K562 (cell line): ENCODE measurements around the gene ABCA10. TPM values are rescaled to one million over a fixed set of nuclear protein-coding genes. Genes with fewer than 3 reads are reported as not detected.

Experiments
- ATAC-seq: fragments of 200-7000 bp; cut with Tn5 transposase; 3 replicates; pipeline ENCODE4 v1.9.1; 2020; ENCODE audit warnings: moderate library complexity
- BruUV-seq: library from RNA; stranded (reverse); fragments of 400-500 nt; replicated peaks from 2 replicates; lab custom pipeline; 2021; lab: Mats Ljungman, UMichigan
- CTCF ChIA-PET: fragments of 300-600 bp; formaldehyde crosslinking; extraction: SDS; loops from one replicate; lab custom pipeline; 2021; ENCODE audit warnings: low intra/inter-chr PET ratio; lab: Yijun Ruan, JAX
- POLR2A ChIA-PET: fragments of 300-600, 350-650 bp; sonication (Branson Sonifier 250); formaldehyde crosslinking; extraction: SDS; loops from one replicate; lab custom pipeline; 2021; ENCODE audit warnings: antibody characterized with exemption, inconsistent platforms; lab: Yijun Ruan, JAX
- DNase-seq, 4 experiments: peaks; one replicate each; pipeline versions ENCODE4 v3.0.0 to v3.0.0-alpha.2; 2011 to 2018; ENCODE audit warnings: low spot score in 3 of 4, mixed read lengths in 3 of 4; ENCODE audit errors: extremely low read depth in 1 of 4
- FAIRE-seq: peaks from 2 replicates; lab custom pipeline; 2011; peaks lifted over from hg19 to GRCh38; lab: Jason Lieb, UNC
- H2AFZ ChIP-seq: 2 replicates; pipeline ENCODE4 v1.6.0; 2011; ENCODE audit warnings: low read depth, low read length, control low read depth, inconsistent platforms
- H3K27ac ChIP-seq: fragments of 200-600 bp; 3 replicates; pipeline ENCODE4 v1.8.0; 2011; ENCODE audit warnings: low read depth, mild to moderate bottlenecking, control low read depth, inconsistent platforms, low read length, moderate library complexity, mixed read lengths; ENCODE audit errors: extremely low read depth
- H3K27me3 ChIP-seq, 2 experiments: fragments of 300-600 bp in 1 of 2; 2 replicates in 1 of 2; 3 replicates in 1 of 2; pipeline versions ENCODE4 v1.6.0 to v1.8.0; 2011; ENCODE audit warnings: inconsistent platforms in 2 of 2, low read length in 2 of 2, mild to moderate bottlenecking in 1 of 2, mixed read lengths in 1 of 2, moderate library complexity in 1 of 2; ENCODE audit not compliant: control insufficient read depth in 2 of 2, insufficient read depth in 2 of 2
- H3K36me3 ChIP-seq: fragments of 300-600 bp; 3 replicates; pipeline ENCODE4 v1.8.0; 2011; ENCODE audit warnings: mild to moderate bottlenecking, low read length, inconsistent platforms; ENCODE audit not compliant: control insufficient read depth, insufficient read depth
- H3K4me1 ChIP-seq, 2 experiments: fragments of 200-600 bp in 1 of 2; replicated peaks in 1 of 2; 2 replicates in 1 of 2; 3 replicates in 1 of 2; pipeline versions ENCODE4 v1.5.1 to v1.8.0; 2011; ENCODE audit warnings: inconsistent platforms in 2 of 2, low read length in 2 of 2, mild to moderate bottlenecking in 1 of 2, mixed read lengths in 1 of 2, moderate library complexity in 1 of 2; ENCODE audit not compliant: control insufficient read depth in 2 of 2, insufficient read depth in 2 of 2
- H3K4me2 ChIP-seq: 2 replicates; pipeline ENCODE4 v1.6.1; 2011; ENCODE audit warnings: low read length, control low read depth, inconsistent platforms, mixed read lengths; ENCODE audit not compliant: insufficient read depth
- H3K4me3 ChIP-seq: fragments of 200-600 bp; sonication (generic), shearing (Covaris generic); 2 replicates; pipeline ENCODE4 v1.5.1; 2016; ENCODE audit warnings: control low read depth, inconsistent platforms
- H3K79me2 ChIP-seq: fragments of 200-600 bp; 3 replicates; pipeline ENCODE4 v1.8.0; 2011; ENCODE audit warnings: low read length, inconsistent platforms; ENCODE audit not compliant: control insufficient read depth, insufficient read depth
- H3K9ac ChIP-seq, 2 experiments: 2 replicates each; pipeline versions ENCODE4 v1.6.0 to v1.6.1; 2011; ENCODE audit warnings: low read depth in 2 of 2, low read length in 2 of 2, control low read depth in 1 of 2, inconsistent platforms in 1 of 2, mild to moderate bottlenecking in 1 of 2, mixed read lengths in 1 of 2; ENCODE audit not compliant: insufficient read depth in 1 of 2
- H3K9me1 ChIP-seq: one replicate; pipeline ENCODE4 v1.6.0; 2011; ENCODE audit warnings: inconsistent platforms, mild to moderate bottlenecking, low read length, moderate library complexity; ENCODE audit not compliant: control insufficient read depth, insufficient read depth
- H3K9me3 ChIP-seq: replicated peaks from 2 replicates; pipeline ENCODE4 v1.5.1; 2011; ENCODE audit warnings: low read depth, low read length, inconsistent platforms; ENCODE audit not compliant: control insufficient read depth, insufficient read depth
- H4K20me1 ChIP-seq: replicated peaks from 2 replicates; pipeline ENCODE4 v1.6.1; 2011; ENCODE audit warnings: low read length, inconsistent platforms, mixed read lengths; ENCODE audit not compliant: control insufficient read depth, insufficient read depth
- HES1 ChIP-seq: fragments of 450-650 bp; IDR thresholded peaks from 2 replicates; pipeline ENCODE4 v1.6.1; 2016; ENCODE audit warnings: low read depth, mild to moderate bottlenecking, moderate library complexity
- POLR2G ChIP-seq: fragments of 200-400 bp; formaldehyde crosslinking; IDR thresholded peaks from 2 replicates; pipeline ENCODE4 v1.6.1; 2017; ENCODE audit warnings: low read depth, mild to moderate bottlenecking, antibody characterized with exemption, low read length, moderate library complexity
- PREB ChIP-seq: sonication (generic); formaldehyde crosslinking; IDR thresholded peaks from 2 replicates; pipeline ENCODE4 v1.8.1; 2023; ENCODE audit warnings: mild to moderate bottlenecking, missing genetic modification reagents
- PURB ChIP-seq: sonication (generic); formaldehyde crosslinking; IDR thresholded peaks from 2 replicates; pipeline ENCODE4 v1.9.0; 2021; ENCODE audit warnings: low read depth, mild to moderate bottlenecking, missing genetic modification reagents
- RBM22 ChIP-seq: fragments of 200-400 bp; formaldehyde crosslinking; IDR thresholded peaks from 2 replicates; pipeline ENCODE4 v1.6.1; 2018; ENCODE audit warnings: low read length, low read depth; ENCODE audit not compliant: poor library complexity, severe bottlenecking
- STAT6 ChIP-seq: sonication (generic); formaldehyde crosslinking; IDR thresholded peaks from 2 replicates; pipeline ENCODE4 v1.8.1; 2023; ENCODE audit warnings: mild to moderate bottlenecking, missing genetic modification reagents
- TAF9B ChIP-seq: fragments of 450-650 bp; IDR thresholded peaks from 2 replicates; pipeline ENCODE4 v1.6.1; 2018; ENCODE audit warnings: mild to moderate bottlenecking; ENCODE audit not compliant: partially characterized antibody
- TCF7L2 ChIP-seq: fragments of 150-350 bp; IDR thresholded peaks from 2 replicates; pipeline ENCODE4 v1.6.1; 2016; ENCODE audit warnings: low read depth, mild to moderate bottlenecking, low read length, moderate library complexity
- YBX1 ChIP-seq: fragments of 450-650 bp; IDR thresholded peaks from 2 replicates; pipeline ENCODE4 v1.7.1; 2016; ENCODE audit warnings: mild to moderate bottlenecking
- ZBTB12 ChIP-seq: fragments of 250-450 bp; sonication (Bioruptor Pico); IDR thresholded peaks from 2 replicates; pipeline ENCODE4 v1.4.0; 2020
- ZBTB2 ChIP-seq: fragments of 450-650 bp; IDR thresholded peaks from 2 replicates; pipeline ENCODE4 v1.6.1; 2016; ENCODE audit warnings: antibody characterized with exemption
- ZNF212 ChIP-seq: fragments of 450-650 bp; formaldehyde crosslinking; IDR thresholded peaks from 2 replicates; pipeline ENCODE4 v1.4.0; 2020; ENCODE audit warnings: mild to moderate bottlenecking
- ZNF253 ChIP-seq: fragments of 250-450 bp; sonication (Bioruptor Pico); conservative IDR thresholded peaks from 2 replicates; pipeline ENCODE4 v1.6.1; 2021; ENCODE audit warnings: mild to moderate bottlenecking
- ZNF644 ChIP-seq: fragments of 200-800 bp; sonication (Bioruptor generic); IDR thresholded peaks from 2 replicates; pipeline ENCODE4 v1.6.1; 2016; ENCODE audit warnings: low read depth, missing genetic modification characterization, missing compliant biosample characterization
- WGBS: fragments of 100-300 bp; shearing (Covaris generic); methylation state at CpG from one replicate; pipeline ENCODE4 v1.1.6; 2016; ENCODE audit warnings: low coverage, mixed read lengths; ENCODE audit not compliant: insufficient coverage; ENCODE audit errors: missing lambda C conversion rate; 5-methylcytosine and 5-hydroxymethylcytosine counted together
- in situ Hi-C: fragments of 300-500 bp; cut with MboI; formaldehyde crosslinking; loops from 4 replicates; pipeline ENCODE4 v1.15.0; 2018; ENCODE audit warnings: inconsistent platforms, mixed read lengths
- intact Hi-C: fragments of 100-400 bp; cut with micrococcal nuclease; formaldehyde crosslinking; loops from 2 replicates; pipeline ENCODE4 v1.14.2; 2022
- polyA plus RNA-seq, 8 experiments: library from polyadenylated mRNA; depleted of rRNA in 4 of 8; stranded (reverse) in 5 of 8; unstranded in 3 of 8; fragments of >200 nt; fragmentation: Nextera tagmentation in 2 of 8; fragmentation: Illumina TruSeq in 1 of 8; extraction: Ambion mirVana in 2 of 8; extraction: Trizol in 1 of 8; gene quantifications; 2 replicates each; pipeline versions ENCODE4 v1.2.1 to v1.2.3, GENCODE V29; 2011 to 2014; ENCODE audit warnings: inconsistent platforms in 1 of 8, missing spikeins in 1 of 8
- total RNA-seq, 7 experiments: library from RNA; depleted of rRNA in 6 of 7; stranded (reverse); fragments of >200 nt in 6 of 7; fragmentation: Illumina TruSeq in 2 of 7; extraction: Trizol in 2 of 7; gene quantifications; 2 replicates each; pipeline versions ENCODE4 v1.2.1 to v1.2.3, GENCODE V29; 2011 to 2021; ENCODE audit warnings: low replicate concordance in 1 of 7

Gene ABCA10
- total and polyA plus RNA-seq, 9 of the 15 experiments (the other 6 are each of a cell fraction or from before 2014, with no cell fraction given): 0.04 to 0.45 (median 0.15) TPM; not detected in 1

- no TSS peak for BruUV-seq
- CTCF ChIA-PET: interaction anchor here (0.6 kb wide), 1 partner anchor 157 kb away, joined by 3 read pairs; no protein-coding TSS in a partner anchor
- POLR2A ChIA-PET: interaction anchor here (0.7 to 1.4 kb wide), 4 partner anchors 10 to 39 kb away, joined by 3 to 6 read pairs (median 3); no protein-coding TSS in a partner anchor
- H3K79me2 ChIP-seq: no peaks in the 10 kb centered on the region
- H3K9ac ChIP-seq: peak overlapping the region in 1 of 2 experiments; percentile 54; a peak in 2 of 4 replicates
- intact Hi-C loops (loop anchor here (5.0 kb wide), 1 partner anchor 39 kb away; the partner anchor contains the start of gene ABCA6), in situ Hi-C loops (no loop called here)
- no peaks in the 10 kb centered on the region for H4K20me1 ChIP-seq
- DNase-seq (peak; percentile 73 to 94 (median 78)), ATAC-seq (peak; percentile 92), FAIRE-seq (peak; percentile 94)
- no peaks in the 10 kb centered on the region for H3K9me1 ChIP-seq
- peak overlapping the region; percentile 92 for H2AFZ ChIP-seq
- H3K36me3 ChIP-seq: no peaks in the 10 kb centered on the region; the same call in 2 of the 3 replicates
- no peaks in the 10 kb centered on the region for H3K9me3 ChIP-seq
- no peaks in the 10 kb centered on the region for H3K27me3 ChIP-seq
- 0 out of 2 replicates have a peak overlapping the region, but pooled peaks have one; percentile 9 for H3K4me3 ChIP-seq
- 2% methylated on average over 9 of the region's 9 CpGs for WGBS
- H3K4me2 ChIP-seq: peak overlapping the region; percentile 83
- H3K4me1 ChIP-seq: peaks cover 13 to 35% of the 10 kb centered on the region in 2 experiments
- peak overlapping the region; percentile 83 for H3K27ac ChIP-seq
- no peak for TF ChIP-seq ZNF253 (CRISPR knock-in tag)
- TF ChIP-seq PREB (CRISPR knock-in tag): no peak
- TF ChIP-seq RBM22: no peak
- TF ChIP-seq HES1: peak; percentile 51; the same call in 1 of the 2 replicates
- TF ChIP-seq POLR2G: no peak
- TF ChIP-seq TAF9B: no peak
- no peak; the same call in 1 of the 2 replicates for TF ChIP-seq TCF7L2
- TF ChIP-seq ZNF212 (CRISPR knock-in tag): no peak
- TF ChIP-seq ZBTB2: no peak; the same call in 1 of the 2 replicates
- TF ChIP-seq PURB (CRISPR knock-in tag): no peak
- peak; percentile 82 for TF ChIP-seq ZNF644 (tag)
- 0 out of 2 replicates have a peak, but pooled peaks have one; percentile 47 for TF ChIP-seq ZBTB12
- no peak for TF ChIP-seq STAT6
- no peak for TF ChIP-seq YBX1
Observed at GRCh38 chr17:69103557-69104233, 124.9 kb downstream of the ABCA10 start.
